T1000 (cell line): Measurements from ENCODE around the gene SHISAL2A.

Experiments
- DNase-seq: peaks from one replicate; lab custom pipeline; 2025; ENCODE audit warnings: mixed read lengths; lab: John Stamatoyannopoulos, UW

SHISAL2A gene

GRCh38 chr1:52632732-52633290, at the start of gene SHISAL2A:
TSS of gene SHISAL2A (plus strand) at chr1:52633168. CDS start at chr1:52633494, 326 bp downstream.
- DNase-seq = no peak

GRCh38 chr1:52585474-52585873, 47.5 kb upstream of the SHISAL2A start:
- DNase-seq = no peak

GRCh38 chr1:52588027-52588426, 44.9 kb upstream of the SHISAL2A start:
- DNase-seq = no peak

GRCh38 chr1:52588535-52588934, 44.4 kb upstream of the SHISAL2A start:
- no peak for DNase-seq

GRCh38 chr1:52590266-52590665, 42.7 kb upstream of the SHISAL2A start:
- no peak for DNase-seq

- DNase-seq = no peak
Measured at GRCh38 chr1:52592637-52593323, 40.2 kb upstream of the SHISAL2A start.

- DNase-seq = no peak
Measured at GRCh38 chr1:52593495-52593894, 39.5 kb upstream of the SHISAL2A start.

- no peak for DNase-seq
Measured at GRCh38 chr1:52595061-52595460, 37.9 kb upstream of the SHISAL2A start.

- DNase-seq = no peak
Measured at GRCh38 chr1:52597912-52598311, 35.1 kb upstream of the SHISAL2A start.

- no peak for DNase-seq
Measured at GRCh38 chr1:52598729-52599128, 34.2 kb upstream of the SHISAL2A start.

- no peak for DNase-seq
Measured at GRCh38 chr1:52599236-52599635, 33.7 kb upstream of the SHISAL2A start.

- no peak for DNase-seq
Measured at GRCh38 chr1:52600533-52601179, 32.3 kb upstream of the SHISAL2A start.

- no peak for DNase-seq
Measured at GRCh38 chr1:52601519-52601918, 31.4 kb upstream of the SHISAL2A start.

- DNase-seq = no peak
Measured at GRCh38 chr1:52601991-52602855, 30.7 kb upstream of the SHISAL2A start, which contains the start of gene GPX7. TSS of gene GPX7 (plus strand) at chr1:52602371. CDS start at chr1:52602410, 39 bp downstream.

- DNase-seq = no peak
Measured at GRCh38 chr1:52602856-52603600, 29.9 kb upstream of the SHISAL2A start.

GRCh38 chr1:52603630-52604029, 29.3 kb upstream of the SHISAL2A start:
- DNase-seq = no peak

GRCh38 chr1:52604063-52604770, 28.8 kb upstream of the SHISAL2A start:
- no peak for DNase-seq

- no peak for DNase-seq
Measured at GRCh38 chr1:52613636-52614373, 19.2 kb upstream of the SHISAL2A start.

- DNase-seq = no peak
Measured at GRCh38 chr1:52614671-52615070, 18.3 kb upstream of the SHISAL2A start.

GRCh38 chr1:52615489-52616042, 17.4 kb upstream of the SHISAL2A start:
- no peak for DNase-seq
